HG03342 (cell line): ENCODE measurements around the gene FSIP1.

Source experiments
- ATAC-seq: cut with Tn5 transposase; IDR thresholded peaks from one replicate; pipeline ENCODE4 v1.9.1; 2021; ENCODE audit warnings: mild to moderate bottlenecking, moderate library complexity; ENCODE audit not compliant: unreplicated experiment

FSIP1 gene

DNA sequence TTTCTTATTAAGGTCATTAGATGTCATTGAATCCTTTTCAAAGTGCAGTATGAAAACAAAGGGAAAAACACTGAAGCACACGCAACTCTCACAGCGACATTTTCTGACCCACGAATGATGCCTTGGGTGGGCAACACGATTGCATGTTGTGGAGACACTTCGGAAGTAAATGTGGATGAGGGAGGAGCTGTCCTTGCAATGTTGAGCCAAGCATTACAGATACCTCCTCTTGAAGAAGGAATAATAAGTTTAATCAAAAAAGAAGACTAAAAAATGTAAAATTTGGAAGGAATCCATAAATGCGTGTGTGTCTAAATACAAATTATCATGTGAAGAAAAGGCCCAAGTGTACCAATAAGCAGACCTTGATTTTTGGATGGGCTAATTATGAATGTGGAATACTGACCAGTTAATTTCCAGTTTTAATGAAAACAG, 184.9 kb downstream of the FSIP1 start:
- ATAC-seq: no peak

DNA sequence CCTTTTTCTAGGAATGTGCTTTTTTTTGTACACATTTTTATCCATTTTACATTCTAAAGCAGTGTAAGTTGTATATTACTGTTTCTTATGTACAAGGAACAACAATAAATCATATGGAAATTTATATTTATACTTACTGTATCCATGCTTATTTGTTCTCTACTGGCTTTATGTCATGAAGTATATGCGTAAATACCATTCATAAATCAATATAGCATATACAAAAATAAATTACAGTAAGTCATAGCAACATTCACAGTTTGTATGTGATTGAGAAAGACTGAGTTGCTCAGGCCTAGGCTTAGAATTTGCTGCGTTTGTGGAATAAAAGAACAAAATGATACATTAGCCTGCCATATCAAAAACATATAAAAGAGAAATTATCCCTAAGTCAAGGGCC, 185.3 kb downstream of the FSIP1 start:
- ATAC-seq: no peak

DNA sequence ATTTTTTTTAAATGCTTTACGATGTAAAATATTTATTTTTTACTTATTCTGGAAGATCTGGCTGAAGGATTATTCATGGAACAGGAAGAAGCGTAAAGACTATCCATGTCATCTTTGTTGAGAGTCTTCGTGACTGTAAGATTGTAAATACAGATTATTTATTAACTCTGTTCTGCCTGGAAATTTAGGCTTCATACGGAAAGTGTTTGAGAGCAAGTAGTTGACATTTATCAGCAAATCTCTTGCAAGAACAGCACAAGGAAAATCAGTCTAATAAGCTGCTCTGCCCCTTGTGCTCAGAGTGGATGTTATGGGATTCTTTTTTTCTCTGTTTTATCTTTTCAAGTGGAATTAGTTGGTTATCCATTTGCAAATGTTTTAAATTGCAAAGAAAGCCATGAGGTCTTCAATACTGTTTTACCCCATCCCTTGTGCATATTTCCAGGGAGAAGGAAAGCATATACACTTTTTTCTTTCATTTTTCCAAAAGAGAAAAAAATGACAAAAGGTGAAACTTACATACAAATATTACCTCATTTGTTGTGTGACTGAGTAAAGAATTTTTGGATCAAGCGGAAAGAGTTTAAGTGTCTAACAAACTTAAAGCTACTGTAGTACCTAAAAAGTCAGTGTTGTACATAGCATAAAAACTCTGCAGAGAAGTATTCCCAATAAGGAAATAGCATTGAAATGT, 186.1 kb downstream of the FSIP1 start:
- ATAC-seq: no peak

DNA sequence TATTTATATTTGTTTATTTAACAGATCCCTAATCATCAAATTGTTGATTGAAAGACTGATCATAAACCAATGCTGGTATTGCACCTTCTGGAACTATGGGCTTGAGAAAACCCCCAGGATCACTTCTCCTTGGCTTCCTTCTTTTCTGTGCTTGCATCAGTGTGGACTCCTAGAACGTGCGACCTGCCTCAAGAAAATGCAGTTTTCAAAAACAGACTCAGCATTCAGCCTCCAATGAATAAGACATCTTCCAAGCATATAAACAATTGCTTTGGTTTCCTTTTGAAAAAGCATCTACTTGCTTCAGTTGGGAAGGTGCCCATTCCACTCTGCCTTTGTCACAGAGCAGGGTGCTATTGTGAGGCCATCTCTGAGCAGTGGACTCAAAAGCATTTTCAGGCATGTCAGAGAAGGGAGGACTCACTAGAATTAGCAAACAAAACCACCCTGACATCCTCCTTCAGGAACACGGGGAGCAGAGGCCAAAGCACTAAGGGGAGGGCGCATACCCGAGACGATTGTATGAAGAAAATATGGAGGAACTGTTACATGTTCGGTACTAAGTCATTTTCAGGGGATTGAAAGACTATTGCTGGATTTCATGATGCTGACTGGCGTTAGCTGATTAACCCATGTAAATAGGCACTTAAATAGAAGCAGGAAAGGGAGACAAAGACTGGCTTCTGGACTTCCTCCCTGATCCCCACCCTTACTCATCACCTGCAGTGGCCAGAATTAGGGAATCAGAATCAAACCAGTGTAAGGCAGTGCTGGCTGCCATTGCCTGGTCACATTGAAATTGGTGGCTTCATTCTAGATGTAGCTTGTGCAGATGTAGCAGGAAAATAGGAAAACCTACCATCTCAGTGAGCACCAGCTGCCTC, 187.1 kb downstream of the FSIP1 start:
- ATAC-seq: no peak

DNA sequence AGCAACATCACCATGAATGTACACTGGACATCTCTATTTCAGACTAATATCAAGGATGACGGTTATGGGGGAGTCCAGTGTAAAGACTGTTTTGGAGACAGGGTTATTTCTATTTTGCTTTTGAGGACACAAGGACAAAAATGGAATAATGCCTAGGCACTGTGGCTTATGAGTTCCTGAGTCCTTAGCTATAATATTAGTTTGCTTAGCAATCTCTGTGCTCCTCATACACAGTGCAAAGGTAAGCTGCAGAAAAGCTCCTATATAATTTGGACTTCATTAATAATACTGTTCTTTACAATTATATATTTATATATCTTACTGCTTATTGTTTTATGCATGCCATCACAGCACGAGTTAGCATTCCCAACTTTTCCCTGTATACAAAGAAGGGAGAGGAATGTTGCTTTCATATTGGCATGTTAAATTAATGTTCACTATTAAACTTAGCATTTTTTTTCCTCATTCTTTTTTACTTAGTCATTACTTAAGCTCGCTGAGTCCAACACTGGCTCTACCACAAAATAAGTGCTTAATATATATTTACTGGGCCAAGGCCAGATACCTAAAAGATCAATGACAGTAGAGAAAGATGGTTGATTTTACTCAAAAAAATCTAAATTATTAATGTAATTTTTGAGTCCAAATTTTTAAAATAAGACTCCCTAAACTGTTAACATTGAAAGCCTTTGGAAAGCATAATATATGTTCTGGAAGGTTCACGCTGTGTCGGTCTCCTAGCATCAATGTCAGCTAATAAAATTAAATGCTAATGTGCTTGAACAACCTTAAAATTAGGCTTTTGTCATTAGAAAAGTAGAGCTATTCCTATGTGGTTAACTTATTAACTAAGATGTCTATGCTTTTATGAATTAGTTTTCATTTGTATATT, 187.9 kb downstream of the FSIP1 start:
- ATAC-seq: no peak

DNA sequence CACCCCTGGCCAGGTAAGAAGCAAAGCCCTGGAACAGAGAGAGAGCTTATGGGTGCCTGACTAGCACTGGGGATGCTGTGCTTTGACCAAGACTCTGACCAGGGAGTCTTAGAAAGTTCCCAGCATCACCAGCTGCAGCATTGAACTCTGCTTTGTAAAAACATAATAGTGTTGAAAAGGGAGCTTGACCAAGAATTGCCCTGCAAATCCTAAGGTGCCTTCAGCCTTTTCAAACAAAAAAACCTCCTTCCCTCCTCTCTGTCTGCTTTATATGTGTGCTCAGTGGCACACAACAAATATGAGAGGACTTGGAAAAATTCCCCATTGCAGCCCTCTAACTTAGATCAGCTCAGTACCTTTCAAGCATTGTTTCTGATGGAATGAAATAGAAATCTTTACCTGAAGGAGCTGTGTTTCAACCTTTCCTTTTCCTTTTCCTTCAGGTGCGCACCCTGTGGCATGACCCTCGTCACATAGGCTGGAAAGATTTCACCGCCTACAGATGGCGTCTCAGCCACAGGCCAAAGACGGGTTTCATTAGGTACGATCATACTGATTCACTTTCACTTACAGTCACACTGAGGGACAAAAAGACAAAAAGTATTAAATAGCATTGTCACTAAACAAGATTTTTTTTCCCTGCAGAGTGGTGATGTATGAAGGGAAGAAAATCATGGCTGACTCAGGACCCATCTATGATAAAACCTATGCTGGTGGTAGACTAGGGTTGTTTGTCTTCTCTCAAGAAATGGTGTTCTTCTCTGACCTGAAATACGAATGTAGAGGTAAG, 188.8 kb downstream of the FSIP1 start:
- ATAC-seq: no peak

DNA sequence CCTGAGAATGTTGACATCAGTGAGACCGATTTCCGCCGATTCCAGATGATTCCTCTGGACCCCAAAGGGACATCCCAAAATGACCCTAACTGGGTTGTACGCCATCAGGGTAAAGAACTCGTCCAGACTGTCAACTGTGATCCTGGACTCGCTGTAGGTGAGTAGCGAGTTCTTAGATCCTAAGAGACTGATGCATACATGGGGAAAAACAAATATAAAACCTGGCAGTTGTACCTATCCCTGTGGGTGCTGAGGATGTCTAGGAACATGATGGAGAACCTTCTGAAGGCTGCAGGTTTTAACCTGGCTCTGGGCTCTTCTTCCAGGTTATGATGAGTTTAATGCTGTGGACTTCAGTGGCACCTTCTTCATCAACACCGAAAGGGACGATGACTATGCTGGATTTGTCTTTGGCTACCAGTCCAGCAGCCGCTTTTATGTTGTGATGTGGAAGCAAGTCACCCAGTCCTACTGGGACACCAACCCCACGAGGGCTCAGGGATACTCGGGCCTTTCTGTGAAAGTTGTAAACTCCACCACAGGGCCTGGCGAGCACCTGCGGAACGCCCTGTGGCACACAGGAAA, 189.5 kb downstream of the FSIP1 start:
- ATAC-seq: no peak

DNA sequence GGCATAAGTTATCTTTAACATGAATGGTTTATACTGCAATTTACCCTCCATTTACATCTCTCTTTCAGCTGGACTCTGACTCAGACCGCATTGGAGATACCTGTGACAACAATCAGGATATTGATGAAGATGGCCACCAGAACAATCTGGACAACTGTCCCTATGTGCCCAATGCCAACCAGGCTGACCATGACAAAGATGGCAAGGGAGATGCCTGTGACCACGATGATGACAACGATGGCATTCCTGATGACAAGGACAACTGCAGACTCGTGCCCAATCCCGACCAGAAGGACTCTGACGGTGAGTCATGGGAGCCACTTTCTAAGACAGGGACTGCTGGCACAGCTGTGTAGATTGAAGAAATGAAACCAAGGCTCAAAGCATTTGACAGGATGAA, 190.1 kb downstream of the FSIP1 start:
- ATAC-seq: no peak

DNA sequence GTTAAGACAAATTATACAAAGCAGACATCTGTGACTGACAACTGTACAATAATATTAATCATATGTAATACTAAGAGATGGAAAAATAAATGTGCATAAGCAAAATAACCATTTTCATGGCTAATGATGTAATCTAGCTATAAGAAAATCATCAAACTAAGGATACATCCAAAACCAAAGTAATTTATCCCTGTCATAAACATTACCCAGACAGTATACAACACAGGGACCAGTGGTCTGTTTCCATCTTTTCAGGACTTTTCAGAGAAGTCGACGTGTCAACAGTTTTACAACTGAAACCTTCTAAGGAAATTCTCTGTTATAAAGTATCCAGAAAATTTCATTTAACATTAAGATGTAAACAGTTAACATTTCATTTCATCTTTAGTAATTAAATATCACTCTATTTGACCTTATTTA, 190.7 kb downstream of the FSIP1 start:
- no peak for ATAC-seq

DNA sequence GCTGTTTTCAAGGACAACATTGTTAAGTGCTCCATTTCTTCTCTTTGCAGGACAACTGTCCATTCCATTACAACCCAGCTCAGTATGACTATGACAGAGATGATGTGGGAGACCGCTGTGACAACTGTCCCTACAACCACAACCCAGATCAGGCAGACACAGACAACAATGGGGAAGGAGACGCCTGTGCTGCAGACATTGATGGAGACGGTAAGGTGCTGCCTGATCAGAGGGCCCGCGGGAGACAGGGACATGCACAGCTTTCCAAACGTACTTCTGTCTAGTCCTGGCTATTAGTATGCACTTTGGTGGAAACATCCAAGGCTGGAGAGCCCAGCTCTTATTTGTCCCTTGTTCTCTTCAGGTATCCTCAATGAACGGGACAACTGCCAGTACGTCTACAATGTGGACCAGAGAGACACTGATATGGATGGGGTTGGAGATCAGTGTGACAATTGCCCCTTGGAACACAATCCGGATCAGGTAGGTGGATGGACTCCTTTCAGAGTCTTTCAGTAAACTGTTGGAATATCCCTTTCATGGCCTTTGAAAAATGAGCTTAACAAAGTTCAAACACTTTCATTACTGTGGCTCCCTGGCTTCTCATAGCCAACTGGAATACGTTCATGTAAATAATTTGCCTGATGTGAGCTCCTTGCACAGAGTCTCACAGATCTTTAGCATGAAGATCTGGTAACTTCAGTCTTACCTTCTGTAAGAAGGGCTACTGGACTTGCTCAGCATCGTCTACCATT, 191.3 kb downstream of the FSIP1 start:
- ATAC-seq: no peak

DNA sequence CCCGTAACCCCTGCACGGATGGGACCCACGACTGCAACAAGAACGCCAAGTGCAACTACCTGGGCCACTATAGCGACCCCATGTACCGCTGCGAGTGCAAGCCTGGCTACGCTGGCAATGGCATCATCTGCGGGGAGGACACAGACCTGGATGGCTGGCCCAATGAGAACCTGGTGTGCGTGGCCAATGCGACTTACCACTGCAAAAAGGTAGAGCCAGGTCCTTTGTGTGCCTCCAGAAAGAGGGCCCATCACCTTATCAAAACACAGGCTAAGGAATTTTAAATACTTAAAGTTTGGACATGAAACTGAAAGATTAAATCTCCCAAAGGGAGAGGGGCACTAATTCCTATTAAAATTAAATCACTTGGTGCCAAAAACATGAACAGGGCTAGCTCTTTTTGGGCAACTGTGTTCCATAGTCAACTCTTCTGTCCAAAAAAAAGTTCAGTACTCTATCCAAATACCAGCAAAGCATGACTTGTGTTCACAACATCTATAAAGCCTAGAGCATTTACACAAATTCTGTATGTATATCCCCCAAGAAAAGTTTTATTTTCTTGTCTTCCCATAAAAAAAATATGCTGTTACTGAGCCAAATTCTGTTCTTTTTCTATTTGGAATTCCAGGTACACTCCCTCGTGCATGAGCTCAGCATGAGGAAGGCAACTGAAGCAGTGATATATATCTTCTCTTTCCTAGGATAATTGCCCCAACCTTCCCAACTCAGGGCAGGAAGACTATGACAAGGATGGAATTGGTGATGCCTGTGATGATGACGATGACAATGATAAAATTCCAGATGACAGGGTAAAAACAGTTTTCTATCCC, 192.6 kb downstream of the FSIP1 start:
- ATAC-seq: no peak

DNA sequence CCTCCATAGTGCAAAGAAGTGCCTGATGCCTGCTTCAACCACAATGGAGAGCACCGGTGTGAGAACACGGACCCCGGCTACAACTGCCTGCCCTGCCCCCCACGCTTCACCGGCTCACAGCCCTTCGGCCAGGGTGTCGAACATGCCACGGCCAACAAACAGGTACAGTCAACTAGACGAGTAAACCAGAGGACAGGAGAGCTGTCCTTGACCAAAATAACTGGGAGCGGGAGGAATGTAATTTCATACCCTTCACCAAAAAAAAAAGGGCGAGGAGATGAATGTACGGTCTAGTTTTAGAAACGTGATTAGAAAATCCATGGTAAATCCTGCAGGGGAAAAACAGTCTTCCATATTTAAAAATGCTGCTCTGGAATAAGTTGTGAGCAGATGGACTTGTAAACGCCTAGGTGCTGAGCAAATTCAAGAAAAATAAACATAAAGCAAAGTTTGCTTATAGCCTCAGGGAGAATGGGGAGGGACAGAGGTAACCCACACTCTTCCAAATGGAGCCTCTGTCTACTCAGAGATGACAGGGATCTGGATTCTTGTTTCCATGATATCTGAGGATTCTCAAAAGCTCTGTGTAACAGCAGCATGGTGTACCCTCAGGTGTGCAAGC, 193.3 kb downstream of the FSIP1 start:
- ATAC-seq: no peak

DNA sequence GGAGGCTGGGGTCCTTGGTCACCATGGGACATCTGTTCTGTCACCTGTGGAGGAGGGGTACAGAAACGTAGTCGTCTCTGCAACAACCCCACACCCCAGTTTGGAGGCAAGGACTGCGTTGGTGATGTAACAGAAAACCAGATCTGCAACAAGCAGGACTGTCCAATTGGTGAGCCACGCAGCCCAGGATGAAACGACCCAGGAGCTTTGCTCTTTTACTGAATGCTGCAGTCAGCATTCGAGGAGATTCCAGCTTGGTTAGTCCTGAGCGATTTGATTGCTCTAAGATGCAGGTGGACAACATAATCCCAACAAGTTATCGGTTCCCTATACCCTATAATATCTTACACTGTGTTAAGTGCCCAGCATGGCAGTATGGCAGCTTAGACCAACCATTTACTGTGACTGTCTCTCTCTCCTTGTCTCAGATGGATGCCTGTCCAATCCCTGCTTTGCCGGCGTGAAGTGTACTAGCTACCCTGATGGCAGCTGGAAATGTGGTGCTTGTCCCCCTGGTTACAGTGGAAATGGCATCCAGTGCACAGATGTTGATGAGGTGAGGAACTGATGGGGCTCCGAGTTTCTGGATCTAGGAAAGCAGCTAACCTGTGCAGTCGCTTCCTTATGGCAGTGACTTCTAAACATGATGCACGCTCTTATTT, 194.0 kb downstream of the FSIP1 start:
- no peak for ATAC-seq

DNA sequence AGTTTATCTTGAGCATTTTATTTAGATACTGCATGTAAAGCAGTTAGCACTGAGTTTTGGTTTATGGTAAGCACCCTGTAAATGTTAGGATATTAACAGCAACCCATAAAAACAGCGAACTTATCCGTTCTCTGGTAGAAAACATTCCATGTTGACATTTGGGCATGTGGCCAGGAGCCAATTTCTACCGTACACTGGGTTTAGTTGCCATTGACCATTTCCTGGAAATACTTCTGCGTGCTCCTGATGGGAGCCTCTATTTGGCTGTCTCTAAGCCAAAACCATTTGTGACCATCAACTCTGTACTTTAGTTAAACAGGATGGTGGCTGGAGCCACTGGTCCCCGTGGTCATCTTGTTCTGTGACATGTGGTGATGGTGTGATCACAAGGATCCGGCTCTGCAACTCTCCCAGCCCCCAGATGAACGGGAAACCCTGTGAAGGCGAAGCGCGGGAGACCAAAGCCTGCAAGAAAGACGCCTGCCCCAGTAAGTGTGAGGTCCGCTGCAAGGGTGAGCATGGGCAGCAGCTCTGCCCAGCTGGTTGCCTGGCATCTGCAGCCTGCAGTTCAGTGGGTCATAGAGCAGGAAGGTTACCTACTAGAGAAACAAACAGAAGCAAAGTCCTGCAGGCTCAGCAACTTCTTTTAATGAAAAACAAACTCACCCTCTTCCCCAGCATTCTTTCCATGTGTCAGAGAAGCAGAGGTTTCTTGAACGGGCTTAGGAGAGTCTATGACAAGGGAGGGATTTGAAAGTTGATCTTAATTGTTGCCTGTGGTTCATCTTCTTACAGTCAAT, 194.7 kb downstream of the FSIP1 start:
- ATAC-seq: no peak

DNA sequence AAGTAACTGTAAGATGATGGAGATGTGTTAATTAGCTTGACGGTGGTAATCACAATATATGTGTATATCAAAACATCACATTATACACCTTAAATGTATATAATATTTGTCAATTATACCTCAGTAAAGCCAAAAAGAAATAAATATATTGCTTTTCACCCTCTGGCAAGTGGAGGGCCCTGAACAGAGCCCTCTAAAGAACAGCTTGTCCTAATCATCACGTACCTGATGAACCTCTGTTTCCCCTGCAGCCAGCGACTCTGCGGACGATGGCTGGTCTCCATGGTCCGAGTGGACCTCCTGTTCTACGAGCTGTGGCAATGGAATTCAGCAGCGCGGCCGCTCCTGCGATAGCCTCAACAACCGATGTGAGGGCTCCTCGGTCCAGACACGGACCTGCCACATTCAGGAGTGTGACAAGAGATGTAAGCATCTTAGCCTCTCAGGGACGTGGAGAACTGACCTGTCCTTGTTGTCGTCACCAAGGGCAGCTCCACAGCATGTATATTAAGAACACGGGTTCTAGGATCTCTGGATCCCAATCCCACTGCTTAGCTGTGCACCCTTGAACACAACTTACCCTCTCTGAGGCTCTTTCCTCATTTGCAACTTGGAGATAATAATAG, 195.4 kb downstream of the FSIP1 start:
- ATAC-seq: no peak

DNA sequence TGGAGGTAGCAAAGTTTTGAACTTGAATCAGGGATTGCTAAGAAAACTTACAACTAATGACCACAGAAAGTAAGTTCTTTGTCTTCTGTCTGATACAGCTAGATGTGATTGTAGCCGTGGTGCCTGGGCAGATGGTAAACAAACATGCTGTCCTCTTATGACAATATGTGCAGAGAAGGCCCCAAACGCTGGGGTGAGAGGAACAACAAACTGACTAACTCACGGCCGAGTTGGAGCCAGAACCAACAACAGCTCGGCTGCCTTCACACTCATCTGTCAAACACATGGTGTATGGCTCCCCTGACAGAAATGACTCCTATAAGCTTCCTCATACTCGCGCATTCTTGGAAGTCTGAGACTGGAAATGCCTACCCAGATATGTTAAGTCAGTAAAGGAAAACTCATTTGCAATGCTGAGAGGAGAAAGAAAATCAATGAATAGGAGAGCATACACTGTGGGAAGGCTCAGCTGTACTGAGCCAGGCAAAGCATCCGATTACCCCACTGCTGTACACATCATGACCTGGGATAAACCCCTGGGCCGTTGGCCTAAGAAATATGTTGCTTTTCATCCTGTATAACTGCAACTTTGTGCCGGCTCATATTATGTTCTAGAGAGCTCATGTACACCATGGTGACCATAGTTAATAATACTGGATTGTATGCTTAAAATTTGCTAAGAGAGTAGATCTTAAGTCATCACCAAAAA, 196.1 kb downstream of the FSIP1 start:
- no peak for ATAC-seq
